Epidermal melanocyte (primary cell): Measurements from ENCODE around the gene TMEM40.
"Not testable (repeated sequence)": the region's sequence is repeated elsewhere in the genome, so short reads cannot be mapped to it uniquely, and the experiment has no call there.

Experiments used
- DNase-seq: peaks from one replicate; pipeline ENCODE4 v3.0.0; 2011; ENCODE audit warnings: low spot score; ENCODE audit not compliant: insufficient read length

The TMEM40 gene, protein sequence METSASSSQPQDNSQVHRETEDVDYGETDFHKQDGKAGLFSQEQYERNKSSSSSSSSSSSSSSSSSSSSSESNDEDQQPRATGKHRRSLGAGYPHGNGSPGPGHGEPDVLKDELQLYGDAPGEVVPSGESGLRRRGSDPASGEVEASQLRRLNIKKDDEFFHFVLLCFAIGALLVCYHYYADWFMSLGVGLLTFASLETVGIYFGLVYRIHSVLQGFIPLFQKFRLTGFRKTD

GRCh38 chr3:12759097-12759679, at the start of gene TMEM40:
TMEM40 (minus strand) TSS chr3:12759259; CDS start chr3:12749832, 9,427 bp downstream.
- DNase-seq, result no peak

GRCh38 chr3:12808587-12808986, 49.5 kb upstream of the TMEM40 start:
- no peak for DNase-seq

- no peak for DNase-seq
Observed at GRCh38 chr3:12807601-12808359, 48.7 kb upstream of the TMEM40 start.

DNA sequence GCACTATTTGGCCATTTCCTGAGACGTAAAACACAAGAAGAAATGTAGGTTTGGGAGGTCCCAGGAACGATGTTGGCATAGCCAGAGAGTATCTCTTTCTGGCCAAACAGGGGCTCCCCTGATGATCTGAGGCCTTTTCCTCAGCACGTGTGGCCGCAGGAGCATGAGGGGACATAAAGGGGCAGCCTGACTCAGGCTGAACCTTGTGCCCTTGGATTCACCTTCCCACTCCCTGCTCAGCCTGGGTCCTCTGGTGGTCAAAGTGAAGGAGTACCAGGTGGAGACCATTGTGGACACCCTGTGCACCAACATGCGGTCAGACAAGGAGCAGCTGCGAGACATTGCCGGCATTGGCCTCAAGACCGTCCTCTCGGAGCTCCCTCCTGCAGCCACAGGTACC, 48.0 kb upstream of the TMEM40 start:
- no peak for DNase-seq

- no peak for DNase-seq
Observed at GRCh38 chr3:12803371-12803770, 44.3 kb upstream of the TMEM40 start.

DNA sequence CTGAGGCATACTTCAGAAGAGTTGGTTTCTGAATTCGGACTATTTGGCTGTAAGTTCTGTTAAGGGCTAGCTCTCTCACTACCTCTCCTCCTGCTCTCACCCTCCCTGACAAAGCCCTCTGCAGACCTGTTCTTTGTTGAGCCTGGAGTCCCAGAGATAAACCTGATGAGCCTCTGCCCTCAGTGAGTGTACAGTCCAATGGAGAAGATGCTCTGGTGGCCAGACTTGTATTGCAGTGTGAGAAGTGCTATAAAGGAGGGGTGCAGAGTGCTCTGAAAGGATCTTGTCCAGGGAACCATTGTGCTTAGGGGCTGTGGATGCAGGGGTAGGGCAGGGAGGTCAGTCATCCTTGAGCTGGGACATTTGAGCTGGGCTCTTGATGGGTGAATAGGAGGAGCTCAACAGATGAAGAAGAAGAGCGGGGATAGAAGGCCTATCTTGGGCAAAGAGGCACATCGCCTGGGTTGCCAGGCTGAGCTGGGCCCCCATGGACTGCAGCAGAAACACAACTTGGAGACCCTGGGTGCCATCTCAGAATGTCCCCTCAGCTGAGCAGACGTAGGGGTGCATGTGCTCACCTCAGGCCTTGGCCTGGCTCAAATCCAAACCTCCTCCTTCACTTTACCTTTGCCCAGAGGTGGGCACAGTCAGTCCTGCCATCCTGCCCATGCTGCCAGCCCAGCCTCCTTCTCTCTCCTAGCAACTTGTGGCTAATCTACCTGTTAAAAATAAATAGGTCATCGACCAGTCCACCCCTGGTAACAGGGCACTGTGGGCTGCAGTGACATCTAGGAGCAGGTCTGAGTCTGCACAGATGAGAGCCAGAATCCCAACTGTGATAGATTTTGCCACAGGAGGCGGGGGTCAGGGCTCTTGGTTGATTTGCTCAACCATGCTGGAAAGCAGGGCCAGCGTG, 40.7 kb upstream of the TMEM40 start:
- no peak for DNase-seq

DNA sequence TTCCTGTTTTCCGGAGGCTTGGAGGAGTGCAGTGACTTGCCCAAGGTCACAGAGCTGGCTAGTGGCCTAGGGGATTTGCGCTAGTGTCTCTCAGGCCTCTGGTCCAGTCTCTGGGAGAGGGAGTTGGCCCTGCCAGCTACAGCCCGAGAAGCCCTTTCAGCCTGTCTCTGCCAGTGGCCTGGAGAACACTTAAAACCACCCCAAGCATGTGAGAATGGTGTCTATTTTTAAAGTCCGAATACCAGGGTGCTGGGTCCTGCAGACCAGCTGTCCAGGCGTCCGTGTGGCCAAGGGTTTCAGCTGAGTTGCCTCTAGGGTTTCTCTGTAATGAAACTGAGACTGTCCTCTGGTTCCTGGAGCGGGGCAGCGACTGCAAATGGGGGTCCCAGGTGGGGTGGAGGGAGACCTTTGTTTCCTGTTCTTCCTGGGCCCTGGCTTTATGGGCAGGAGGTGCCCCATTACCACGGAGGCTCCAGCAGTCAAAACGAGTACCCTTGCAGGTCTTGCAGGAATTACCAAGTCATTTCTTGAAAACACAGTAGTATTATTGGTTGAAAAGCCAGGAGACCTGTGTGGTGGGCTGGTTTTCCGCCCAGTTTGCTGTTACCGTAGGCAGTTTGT, 39.6 kb upstream of the TMEM40 start:
- DNase-seq, result no peak

GRCh38 chr3:12797892-12798558, 39.0 kb upstream of the TMEM40 start:
- no peak for DNase-seq

DNA sequence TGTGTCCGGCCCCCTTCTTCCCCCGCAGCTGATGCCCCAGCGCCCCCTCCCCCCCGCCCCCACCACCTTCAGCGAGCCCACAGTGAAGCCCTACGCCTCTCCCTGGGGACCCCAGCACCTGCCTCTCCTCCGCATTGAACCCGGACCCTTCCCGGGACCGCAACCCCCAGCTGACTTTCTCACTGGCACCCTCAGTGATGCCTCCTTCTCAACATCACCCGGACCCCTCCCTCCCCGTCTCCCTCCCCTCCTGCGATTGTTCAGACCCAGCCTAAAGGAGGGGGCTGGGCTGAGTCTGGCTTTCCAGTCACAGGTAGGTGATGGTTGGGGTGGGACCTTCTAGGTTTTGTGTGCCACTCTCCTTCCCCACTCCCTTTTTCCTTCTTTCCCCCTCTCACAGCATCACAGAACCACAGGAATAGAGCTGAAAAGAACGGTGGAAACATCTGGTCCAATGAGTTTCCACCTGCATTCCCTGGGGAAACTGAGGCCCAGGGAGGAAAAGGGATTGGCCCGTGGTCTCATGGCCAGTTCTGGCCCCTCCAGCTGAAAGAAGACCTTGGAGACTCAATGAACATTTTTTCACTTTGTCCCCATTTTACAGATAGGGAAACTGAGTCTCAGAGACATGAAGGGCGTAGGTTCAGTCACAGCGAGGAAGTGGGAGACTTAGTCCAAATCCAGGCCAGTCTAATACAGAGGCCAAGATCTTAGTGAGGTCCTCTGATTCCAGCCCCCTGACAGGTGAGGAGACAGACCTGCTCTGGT, 38.2 kb upstream of the TMEM40 start:
- no peak for DNase-seq

DNA sequence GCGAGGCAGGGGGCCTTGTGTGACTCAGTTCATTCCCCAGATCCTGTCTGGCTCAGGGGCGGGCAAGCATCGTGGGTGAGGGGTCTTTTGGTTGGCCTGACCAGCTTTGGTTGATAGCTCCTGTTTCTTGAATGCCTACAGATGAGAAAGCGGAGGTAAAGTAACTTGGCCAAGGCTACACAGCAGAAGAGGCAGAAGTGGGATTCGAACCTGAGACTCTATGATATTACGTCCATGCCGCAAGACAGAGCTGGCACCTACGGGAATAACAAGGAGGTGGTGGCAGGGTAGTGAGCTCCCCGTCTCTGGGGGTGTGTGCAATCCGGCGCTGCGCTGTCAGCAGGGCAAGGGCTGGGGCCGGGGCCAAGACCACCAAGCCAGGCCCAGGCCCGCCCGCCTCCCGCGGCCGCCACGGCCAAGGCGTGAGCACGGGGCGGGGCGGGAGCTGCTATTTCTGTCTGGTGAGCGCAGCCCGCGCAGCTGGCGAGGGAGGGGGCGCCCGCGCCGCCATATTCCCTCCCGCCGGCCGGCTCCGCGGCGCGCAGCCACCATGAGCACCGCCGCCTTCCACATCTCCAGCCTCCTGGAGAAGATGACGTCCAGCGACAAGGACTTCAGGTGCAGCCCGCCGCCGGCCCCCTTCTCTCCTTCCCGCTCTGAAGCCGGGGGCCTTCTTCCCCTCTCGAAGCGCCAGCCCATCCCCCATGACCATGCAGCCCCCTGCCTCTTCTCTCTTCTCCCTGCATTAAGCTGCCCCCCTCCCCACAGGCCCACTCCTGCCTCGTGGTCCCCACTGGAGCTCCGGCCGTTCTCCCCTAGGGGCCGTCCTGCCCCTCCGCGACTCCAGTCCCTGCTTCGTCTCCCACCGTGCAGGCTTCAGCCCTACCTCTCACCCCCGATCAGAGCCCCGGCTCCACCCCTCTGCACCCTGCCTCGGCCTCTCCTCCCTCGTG, 37.4 kb upstream of the TMEM40 start, which contains the start of gene CAND2:
Gene CAND2 (plus strand): TSS at position 510 of the 953 bp plus-strand sequence. CDS start 41 bp downstream, at position 551.
- no peak for DNase-seq

DNA sequence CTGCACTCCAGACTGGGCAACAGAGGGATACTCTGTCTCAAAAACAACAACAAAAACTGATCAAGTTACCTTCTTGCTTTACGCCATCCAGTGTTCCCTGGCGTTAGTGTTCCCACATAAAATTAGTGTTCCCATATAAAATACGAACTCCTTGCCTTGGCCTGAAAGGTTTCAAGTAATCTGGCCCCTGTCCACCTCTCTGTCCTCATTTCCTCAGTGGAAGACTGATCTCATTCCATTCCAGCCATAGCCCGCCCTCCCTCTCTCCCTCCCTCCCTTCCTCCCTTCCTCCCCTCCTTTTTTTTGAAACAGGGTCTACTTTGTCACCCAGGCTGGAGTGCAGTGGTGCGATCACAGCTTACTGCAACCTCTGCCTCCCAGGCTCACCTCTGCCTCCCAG, 34.6 kb upstream of the TMEM40 start:
- DNase-seq, result no peak

- no peak for DNase-seq
Observed at GRCh38 chr3:12791430-12791829, 32.4 kb upstream of the TMEM40 start.

DNA sequence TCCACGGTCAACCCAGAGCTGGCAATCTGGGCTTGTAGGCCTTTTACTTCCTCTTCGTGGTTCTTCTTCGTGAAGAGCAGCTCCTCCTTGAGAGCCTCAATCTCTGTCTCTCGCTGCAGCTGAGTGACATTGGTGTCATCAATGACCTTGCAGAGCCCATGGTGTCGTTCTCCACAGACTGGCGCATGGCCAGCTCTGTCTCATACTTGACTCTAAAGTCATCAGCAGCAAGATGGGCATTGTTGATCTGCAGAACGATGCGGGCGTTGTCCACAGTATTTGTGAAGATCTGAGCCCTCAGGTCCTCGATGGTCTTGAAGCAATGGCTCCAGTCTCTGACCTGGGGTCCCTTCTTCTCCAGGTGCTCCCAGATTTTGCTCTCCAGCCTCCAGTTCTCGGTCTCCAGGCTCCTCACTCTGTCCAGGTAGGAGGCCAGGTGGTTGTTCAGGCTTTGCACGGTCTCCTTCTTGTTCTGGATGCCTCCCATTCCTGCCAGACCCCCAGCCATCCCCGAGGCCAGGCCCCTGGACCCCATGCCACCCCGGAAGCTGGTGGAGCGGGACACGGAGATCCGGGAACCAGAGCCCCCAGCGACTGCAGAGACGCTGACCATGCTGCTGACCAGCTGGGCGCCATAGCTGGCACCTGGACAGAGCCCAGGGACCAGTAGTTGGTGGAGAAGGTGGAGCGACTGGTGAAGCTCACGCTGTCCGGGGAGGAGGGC, 29.1 kb upstream of the TMEM40 start:
- DNase-seq, result not testable (repeated sequence)

- not testable (repeated sequence) for DNase-seq
Observed at GRCh38 chr3:12787346-12787745, 28.3 kb upstream of the TMEM40 start.

DNA sequence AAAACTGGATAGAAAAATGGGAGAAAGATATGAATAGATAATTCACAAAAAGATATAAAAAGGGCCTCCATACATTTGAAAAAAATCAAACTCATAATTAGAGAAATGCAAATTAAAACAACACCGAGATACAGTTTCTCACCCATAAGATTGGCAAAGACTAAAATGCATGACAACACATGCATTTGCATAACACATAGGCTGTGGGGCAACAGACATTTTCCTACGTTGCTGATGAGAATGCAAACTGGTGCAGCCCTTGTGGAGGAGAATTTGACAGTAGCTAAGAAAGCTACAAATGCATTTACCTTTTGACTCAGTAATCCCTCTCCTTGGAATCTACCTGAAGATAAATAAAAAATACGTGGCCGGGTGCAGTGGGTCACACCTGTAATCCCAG, 26.0 kb upstream of the TMEM40 start:
- DNase-seq, result no peak

- no peak for DNase-seq
Observed at GRCh38 chr3:12782172-12782815, 23.2 kb upstream of the TMEM40 start.

DNA sequence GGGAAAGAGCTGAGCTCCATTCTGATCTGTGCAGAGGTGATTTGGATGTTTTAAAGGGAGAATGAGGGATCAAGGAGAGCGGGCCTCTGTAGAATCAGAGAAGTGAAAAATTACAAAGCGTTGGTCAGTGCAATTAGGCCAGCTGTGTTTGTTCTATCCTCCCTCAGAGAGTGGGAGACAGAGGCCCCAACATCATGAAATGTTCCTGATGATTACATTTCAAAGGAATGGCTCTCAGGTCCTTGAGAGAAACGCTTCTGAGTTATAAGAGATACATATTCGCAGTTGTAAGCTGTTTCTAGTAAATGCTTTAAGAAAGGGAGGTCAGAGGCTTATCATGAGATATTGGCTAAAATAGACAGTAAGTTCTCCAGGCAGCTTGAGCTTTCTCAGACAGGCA, 21.7 kb upstream of the TMEM40 start:
- DNase-seq, result no peak
